ENCODE data around the gene CAMP.
"Not testable (repeated sequence)": the region's sequence is repeated elsewhere in the genome, so short reads cannot be mapped to it uniquely, and the experiment has no call there.

Gene CAMP

DNA sequence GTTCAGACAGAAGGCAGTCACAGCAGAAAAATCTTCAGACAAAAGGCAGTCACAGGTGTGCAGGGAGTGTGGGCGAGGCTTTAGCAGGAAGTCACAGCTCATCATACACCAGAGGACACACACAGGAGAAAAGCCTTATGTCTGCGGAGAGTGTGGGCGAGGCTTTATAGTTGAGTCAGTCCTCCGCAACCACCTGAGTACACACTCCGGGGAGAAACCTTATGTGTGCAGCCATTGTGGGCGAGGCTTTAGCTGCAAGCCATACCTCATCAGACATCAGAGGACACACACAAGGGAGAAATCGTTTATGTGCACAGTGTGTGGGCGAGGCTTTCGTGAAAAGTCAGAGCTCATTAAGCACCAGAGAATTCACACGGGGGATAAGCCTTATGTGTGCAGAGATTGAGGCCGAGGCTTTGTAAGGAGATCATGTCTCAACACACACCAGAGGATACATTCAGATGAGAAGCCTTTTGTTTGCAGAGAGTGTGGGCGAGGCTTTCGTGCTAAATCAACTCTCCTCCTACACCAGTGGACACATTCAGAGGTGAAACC lies 45.2 kb downstream of the CAMP start:
- peak; percentile 84 to 91 for DNase-seq

DNA sequence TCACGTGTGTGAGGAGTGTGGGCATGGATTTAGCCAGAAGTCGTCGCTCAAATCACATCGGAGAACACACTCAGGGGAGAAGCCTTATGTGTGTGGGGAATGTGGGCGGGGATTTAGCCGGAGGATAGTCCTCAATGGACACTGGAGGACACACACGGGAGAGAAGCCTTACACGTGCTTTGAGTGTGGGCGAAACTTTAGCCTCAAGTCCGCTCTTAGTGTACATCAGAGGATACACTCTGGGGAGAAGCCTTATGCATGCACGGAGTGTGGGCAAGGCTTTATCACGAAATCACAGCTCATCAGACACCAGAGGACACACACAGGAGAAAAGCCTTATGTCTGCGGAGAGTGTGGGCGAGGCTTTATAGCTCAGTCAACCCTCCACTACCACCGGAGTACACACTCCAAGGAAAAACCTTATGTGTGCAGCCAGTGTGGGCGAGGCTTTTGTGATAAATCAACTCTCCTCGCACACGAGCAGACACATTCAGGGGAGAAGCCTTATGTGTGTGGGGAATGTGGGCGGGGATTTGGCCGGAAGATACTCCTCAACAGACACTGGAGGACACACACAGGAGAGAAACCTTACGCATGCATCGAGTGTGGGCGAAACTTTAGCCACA lies 45.8 kb downstream of the CAMP start:
- DNase-seq = peak; percentile 70 to 80

DNA sequence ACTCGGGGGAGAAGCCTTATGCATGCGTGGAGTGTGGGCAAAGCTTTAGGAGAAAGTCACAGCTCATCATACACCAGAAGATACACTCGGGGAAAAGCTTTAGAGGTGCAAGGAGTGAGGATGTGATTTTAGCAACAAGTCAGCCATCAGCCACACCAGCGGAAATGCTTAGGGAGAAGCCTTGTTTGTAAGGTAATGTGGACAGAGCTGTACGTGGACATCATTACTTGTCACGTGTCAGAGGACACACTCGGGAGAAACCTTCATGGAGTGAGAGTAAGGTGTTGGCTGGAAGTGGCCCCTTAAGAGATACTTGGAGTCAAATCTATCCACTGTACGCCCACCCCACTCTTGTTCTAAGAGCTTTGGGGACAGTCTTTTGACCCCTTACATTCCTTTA lies 46.3 kb downstream of the CAMP start:
- no peak for DNase-seq

DNA sequence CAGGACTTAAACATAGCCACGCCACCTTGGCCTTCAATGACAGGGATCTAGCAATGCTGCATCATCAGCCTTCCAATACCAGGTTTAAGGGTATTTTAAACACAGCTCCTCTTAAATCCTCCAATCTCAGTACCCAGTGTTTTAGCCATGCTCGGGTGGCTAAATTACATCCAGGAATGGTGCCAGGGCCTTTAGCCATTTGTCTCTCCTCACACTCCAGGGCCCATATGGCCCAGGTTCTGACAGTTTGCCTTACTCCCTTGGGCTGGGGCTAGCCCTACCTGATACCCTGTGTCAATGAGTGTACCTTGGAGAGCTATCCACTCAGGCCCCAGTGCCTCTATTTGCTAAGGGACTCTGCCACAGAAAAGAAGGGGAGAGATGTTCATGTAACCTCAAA lies 47.0 kb downstream of the CAMP start:
- DNase-seq = no peak

DNA sequence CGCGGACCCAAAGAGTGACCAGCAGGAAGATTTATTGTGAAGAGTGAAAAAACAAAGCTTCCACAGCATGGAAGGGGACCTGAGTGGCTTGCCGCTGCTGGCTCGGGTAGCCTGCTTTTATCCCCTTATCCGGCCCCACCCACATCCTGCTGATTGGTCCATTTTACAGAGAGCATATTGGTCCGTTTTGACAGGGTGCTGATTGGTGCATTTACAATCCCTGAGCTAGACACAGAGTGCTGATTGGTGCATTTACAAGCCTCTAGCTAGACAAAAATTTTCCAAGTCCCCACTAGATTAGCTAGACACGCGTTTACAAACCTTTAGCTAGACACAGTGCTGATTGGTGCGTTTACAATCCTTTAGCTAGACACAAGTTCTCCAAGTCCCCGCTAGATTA lies 47.9 kb downstream of the CAMP start:
- DNase-seq = not testable (repeated sequence)

DNA sequence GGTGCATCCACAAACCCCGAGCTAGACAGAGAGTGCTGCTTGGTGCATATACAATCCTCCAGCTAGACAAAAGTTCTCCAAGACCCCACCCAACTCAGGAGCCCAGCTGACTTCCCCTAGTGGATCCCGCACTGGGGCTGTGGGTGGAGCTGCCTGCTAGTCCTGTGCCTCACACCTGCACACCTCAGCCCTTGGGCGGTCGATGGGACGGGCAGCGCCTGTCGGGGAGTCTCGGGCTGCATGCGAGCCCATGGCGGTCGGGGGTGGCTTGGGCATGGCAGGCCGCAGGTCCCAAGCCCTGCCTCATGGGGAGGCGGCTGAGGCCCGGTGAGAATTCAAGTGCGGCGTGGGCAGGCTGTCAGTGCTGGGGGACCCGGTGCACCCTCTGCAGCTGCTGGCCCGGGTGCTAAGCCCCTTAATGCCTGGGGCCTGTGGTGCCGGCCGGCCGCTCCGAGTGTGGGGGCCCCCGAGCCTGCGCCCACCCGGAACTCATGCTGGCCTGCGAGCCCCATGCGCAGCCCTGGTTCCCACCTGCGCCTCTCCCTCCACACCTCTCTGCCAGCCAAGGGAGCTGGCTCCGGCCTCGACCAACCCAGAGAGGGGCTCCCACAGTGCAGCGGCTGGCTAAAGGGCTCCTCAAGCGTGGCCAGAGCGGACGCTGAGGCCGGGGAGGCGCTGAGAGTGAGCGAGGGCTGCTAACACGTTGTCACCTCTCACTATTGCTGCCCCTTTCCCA lies 48.6 kb downstream of the CAMP start:
- DNase-seq = no peak

DNA sequence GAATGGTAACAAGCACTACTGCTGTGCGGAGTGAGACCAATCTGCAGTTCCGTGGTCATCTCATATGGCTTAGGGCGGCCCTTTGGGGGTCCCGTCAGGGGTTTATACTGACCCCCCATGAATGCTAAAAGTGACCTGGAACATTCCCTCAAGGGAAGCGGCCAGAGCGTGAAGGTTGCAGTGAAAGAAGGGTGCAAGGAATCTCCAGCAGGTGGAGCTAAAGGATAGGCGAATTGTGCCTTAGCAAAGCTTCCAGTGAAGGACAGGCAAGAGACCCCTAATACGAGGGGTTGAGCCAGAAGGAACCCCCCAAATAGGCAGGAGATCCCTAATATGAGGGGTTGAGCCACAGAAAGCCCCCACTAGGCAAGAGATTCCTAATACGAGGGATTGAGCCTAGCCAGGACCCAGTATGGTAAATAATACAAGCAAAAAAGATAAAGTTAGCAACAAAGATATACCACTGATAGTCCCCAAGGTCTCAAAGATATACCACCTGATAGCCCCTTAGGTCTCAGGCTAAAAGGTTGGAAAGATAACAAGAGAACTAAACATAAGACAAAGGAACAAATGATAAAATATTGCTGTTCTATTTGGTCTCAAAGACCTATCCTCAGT lies 50.4 kb downstream of the CAMP start:
- DNase-seq = peak; percentile 39 to 65

DNA sequence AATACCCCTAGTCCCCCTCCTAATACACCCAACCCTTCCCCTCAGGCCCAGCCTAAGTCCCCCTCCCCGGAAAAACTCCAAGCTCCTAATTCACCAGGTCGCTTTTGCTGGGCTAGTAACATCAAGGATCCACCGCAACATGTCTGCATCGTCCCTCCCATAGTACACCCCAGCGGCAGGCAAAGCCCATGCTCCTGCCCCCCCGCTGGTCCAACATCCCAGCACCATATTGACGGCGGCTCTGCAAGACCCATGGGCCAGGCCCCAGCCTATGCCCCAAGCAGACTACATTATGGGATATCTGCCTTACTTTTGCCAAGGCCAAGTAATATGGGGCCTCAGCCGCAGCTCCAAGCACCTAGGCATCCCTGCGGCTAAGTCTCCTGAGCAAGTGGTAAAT lies 51.2 kb downstream of the CAMP start:
- no peak for DNase-seq

Measured in activated CD4-positive, alpha-beta T cell treated with anti-CD3 and anti-CD28 coated beads, Interleukin-2, amount 50 U/mL, for 48 hours (primary cell).